HG02588 (cell line): ENCODE data around the gene AGA.

ENCODE experiments used
- ATAC-seq: cut with Tn5 transposase; IDR thresholded peaks from one replicate; pipeline ENCODE4 v1.9.1; 2021; ENCODE audit warnings: mild to moderate bottlenecking, moderate library complexity; ENCODE audit not compliant: unreplicated experiment

The AGA gene

DNA sequence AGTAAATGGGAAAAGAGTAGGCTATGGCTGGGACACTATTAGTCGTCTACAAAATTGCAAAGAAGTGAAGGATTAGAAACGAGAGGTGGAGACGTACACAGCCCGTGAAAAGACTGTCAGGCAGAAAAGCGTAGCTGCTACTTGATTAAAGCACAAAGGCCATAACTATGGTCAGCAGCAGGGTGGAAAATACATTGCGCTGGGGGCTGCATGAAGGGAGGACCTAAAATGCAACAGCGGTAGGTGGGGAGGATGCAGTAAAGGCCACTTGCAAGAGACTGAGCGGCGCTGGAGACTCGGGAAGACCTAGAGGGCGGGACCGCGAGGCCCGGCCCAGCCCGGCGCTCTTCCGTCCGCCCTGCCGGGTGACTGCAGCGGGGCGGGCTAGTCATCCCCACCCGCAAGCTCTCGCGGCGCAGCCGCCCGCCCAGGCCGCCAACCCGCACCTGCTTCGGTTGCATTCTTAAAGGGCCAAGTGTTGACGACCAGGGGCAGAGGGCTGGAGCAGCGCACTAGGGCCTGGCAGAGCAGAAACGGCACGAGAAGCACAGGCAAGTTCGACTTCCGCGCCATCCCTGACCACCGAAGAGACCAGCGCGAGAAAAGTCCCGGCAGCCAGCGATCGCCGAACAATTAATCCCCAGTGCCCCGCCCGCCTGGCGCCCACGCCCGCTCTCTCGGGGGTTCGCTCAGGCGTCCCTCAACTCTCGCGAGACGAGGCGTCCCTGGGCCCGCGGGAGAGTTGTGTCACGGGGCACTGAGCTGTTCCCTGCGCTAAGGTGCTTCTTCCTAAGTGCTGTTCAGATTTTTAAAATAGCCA, at the start of gene AGA:
Gene AGA (minus strand): TSS at position 635 of the 820 bp plus-strand sequence. CDS start 62 bp downstream, at position 573.
- ATAC-seq, result peak; percentile 88

GRCh38 chr4:177492022-177492421, 49.8 kb upstream of the AGA start:
- ATAC-seq, result no peak

DNA sequence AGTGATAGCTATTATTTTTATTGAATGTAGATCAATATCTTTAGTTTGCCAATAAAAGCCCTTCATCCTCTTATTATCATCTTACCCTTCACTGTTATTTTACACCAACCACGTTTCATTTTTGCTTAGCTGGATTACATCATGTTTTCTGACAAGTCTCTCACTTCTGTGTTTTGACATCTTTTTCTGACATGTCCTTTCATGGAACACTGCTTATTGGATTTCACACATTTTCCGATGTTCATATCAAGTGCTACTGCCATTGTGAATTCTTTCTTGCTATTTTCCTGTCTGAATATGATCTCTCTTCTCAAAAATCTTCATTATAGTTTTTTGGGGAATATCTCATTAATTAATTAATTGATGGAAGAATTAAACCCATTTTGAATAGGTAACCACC, 48.5 kb upstream of the AGA start:
- ATAC-seq, result no peak

GRCh38 chr4:177489471-177490246, 47.4 kb upstream of the AGA start:
- ATAC-seq, result no peak

- no peak for ATAC-seq
Observed at GRCh38 chr4:177487977-177488376, 45.7 kb upstream of the AGA start.

DNA sequence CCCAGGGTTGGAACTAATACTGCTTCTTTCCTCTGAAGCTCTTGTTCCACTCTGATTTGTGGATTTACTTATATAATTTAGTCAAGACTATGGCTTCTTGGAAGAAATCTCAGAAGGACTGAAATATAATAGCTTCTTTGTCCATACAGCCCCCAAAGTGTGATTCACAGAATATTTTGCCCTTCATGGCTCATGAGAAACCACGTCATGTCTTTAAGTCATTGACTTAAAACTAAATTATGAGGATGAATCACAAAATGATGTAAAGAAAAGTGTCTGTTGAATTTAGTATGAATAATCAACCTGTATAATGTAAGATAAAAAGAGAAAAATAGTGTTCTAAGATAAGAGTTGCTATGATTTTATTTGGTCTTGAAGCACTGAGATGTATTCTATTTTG, 43.3 kb upstream of the AGA start:
- ATAC-seq, result no peak

- ATAC-seq, result no peak
Observed at GRCh38 chr4:177484613-177485021, 42.4 kb upstream of the AGA start.

DNA sequence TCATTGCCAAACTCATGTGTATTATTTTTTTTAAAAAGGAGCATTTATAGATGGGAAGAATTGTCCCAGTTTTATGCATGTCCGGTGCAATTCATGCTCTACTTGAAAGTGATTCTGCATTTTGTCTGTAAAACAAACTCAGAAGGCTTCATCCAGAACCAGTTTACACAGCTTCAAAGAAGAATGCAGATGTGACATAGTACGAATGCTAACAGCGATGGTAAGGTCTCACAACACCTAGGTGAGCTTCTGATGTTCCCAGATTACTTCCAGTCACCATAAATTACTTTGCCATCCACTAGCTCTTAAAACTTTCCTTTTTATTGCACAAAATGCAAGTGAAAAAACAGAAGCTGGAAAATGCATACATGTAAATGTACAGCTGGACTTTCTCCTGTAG, 41.5 kb upstream of the AGA start:
- no peak for ATAC-seq

DNA sequence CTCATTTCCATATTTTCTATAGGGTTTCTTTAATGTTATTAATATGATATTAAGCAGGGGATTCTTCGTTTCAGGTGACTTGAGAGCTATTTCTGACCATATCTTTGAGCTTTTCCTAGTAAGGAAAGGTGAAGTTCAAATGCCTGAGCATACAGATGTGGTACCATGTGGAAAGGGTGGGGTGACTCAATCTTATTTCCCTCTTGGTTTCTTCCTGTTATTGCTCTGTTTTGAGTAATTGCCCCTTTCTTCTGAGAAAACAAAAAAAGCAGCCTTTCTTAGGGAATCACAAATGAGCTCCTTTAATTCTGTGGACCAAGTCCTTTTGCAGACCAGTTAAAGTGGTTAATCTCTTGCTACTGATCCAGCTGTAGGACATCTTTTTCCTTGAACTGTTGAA, 41.0 kb upstream of the AGA start:
- ATAC-seq, result no peak

DNA sequence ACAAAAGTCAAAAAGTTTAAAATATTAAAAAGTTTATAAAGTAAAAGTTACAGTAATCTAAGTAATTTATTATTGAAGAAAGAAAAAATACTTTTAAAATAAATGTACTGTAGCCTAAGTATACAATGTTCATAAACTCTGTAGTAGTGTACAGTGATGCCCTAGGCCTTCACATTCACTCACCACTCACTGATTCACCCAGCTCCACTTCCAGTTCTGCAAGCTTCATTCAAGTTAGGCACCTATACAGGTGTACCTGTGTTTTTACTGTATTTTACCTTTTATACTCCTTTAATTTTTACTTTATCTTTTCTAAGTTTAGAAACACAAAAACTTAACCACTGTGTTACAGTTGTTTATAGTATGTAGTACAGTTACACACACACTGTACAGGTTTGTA, 40.1 kb upstream of the AGA start:
- ATAC-seq, result no peak

DNA sequence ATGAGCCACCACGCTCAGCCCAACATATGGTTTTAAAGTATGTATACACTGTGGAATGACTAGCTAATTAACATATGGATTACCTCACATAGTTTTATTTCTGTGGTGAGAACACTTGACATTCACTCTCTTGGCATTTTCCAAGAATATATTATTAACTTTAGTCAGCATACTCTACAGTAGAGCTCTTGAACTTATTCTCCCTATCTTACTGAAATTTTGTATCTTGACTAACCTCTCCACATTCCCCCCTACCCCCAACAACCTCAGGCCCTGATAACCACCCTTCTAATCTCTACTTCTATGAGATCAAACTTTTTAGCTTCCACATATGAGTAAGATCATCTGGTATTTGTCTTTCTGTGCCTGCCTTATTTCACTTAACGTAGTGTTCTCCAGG, 38.6 kb upstream of the AGA start:
- no peak for ATAC-seq

DNA sequence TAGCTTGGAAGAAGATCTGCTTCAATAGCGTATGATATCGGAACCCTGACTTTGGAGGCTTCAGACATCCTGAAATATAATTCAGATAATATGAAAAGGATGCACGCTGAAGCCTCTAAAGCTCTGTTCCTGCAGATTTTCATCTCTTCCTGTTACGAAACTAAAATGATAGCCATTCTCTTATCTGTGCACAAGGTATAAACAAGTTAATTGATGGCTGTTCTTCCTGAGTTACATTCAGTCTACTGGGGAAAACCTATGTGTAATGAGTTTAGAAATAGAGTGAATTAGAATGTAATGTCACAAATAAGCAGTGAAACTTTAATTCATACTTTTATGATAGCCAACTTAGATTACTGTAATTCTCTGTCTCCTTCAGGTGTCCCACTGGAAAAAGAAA, 36.8 kb upstream of the AGA start:
- ATAC-seq, result no peak

DNA sequence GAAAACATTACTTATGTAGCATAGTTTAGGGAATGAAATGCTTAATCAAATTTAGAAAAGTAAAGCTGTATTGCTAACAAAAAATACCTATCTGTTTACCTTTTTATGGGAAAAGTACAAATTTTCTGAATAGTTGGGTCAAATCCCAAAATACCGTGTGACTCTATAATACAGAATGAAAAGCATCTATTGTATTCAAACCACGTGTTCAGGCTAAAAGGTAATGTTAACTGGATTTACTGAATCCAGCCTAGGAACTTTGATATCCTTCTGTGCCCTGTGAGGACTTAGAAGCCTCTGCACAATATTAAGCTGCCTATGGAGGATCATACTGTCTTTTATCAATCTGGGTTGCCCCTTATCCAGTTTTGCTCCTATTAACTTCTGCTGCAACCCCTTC, 36.3 kb upstream of the AGA start:
- ATAC-seq, result no peak

DNA sequence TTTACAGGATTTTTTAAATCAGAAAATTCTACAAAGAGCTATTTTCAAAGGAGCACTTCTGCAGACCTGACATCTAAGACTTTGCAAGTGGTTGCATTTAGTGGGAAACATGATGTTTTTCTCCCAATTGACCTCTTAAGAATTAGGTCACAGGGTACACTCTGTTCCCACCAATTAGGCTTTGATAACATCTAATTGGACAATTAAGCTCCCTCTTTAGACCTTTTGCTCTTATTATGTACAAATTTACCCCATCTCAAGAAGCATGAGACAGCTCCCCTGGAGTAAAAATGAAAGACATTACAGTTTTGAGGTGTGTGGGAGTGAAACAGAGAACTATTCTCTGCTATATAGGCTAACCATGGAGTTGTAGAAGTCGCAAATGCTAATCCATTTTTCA, 31.8 kb upstream of the AGA start:
- ATAC-seq, result no peak

DNA sequence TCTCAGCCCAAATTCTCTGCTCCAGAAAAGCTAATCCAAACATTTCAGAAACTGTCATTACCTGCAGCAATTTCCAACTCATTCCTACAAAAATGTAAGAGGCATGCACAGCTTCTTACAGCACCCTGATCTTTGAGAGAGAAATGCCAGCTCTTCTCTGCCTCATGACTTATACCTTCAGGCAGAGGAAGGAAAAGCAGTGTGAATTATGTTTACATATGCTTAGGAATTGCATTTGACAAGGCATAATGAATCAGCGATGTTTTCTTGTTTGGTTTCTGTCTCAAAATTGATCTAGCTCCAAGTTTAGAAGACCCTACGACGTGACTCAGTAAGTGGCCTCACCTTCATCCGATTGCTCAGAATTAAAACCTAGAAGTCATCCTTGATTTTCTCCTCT, 21.8 kb upstream of the AGA start:
- no peak for ATAC-seq

DNA sequence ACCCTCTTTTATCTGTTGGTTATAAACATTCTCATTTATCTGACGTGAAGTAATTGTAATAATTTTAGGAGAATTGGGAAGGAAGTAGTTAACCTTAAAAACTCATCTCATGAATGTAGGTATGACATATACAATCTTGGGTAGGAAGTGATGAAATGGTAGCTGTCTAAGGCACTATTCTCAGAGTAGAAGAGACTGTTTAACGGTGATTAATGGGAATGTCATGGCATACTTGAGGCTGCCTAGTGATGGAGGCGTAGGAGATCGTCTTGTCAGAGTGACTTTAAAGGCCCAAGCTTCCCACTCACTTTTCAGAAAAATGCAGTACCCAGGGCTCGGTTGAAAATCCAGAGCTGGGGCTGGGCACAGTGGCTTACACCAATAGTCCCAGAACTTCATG, 19.4 kb upstream of the AGA start:
- no peak for ATAC-seq

- no peak for ATAC-seq
Observed at GRCh38 chr4:177460460-177460859, 18.2 kb upstream of the AGA start.

GRCh38 chr4:177455561-177455970, 13.3 kb upstream of the AGA start:
- no peak for ATAC-seq

- no peak for ATAC-seq
Observed at GRCh38 chr4:177453116-177453515, 10.9 kb upstream of the AGA start.

DNA sequence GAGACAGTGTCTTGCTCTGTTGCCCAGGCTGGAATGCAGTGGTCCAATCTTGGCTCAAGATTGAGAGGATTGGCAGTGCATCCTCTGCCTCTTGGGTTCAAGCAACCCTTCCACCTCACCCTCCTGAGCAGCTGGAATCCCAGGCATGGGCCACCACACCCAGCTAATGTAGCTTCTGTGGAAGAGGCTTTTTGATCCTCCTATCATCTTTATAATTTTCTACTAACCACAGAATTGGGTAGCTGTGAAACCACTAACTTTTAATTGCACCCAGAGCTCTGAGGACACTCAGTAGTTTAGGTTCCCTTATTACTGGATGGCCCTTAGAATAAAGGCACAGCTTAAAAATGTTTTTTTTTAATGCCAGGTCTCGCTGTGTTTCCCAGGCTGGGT, 8.9 kb upstream of the AGA start:
- no peak for ATAC-seq

DNA sequence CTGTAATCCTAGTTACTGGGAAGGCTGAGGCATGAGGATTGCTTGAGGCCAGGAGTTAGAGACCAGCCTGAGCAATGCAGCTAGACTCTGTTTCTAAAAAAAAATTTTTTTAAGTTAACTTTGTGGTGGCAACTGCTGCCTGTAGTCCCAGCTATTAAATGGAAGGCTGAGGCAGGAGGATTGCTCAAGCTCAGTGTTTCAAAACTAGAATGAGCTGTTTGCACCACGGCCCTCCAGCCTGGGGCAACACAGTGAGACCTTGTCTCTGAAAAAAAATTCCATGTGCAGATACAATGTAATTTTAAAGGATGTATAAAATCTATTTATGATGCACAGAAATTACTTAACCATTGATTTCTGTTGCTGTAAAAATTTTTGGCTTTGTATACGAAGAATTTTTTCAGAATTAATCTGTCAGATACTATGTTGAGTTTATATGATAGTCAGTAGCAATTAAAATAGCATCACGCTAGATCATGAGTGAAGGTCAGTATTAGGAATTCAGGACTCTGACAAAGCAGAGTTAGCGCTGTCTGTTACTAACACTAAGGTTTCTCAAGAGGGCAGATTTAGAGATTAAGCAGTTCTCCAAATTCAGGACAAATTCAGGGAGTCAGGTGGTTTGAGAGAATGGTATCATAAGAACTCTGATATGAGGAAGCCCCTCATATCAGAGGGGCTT, 8.3 kb upstream of the AGA start:
- ATAC-seq, result no peak

DNA sequence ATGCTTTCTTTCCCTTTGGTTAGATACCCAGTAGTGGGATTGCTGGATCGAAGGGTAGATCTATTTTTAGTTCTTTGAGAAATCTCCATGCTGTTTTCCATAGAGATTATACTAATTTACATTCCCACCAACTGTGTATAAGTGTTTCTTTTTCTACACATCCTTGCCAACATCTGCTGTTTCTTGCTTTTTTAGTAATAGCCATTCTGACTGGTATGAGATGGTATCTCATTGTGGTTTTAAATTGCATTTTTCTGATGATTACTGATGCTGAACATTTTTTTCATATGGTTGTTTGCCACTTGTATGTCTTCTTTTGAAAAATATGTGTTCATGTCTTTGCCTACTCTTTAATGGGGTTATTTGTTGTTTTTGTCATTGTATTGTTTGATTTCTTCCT, 6.6 kb upstream of the AGA start:
- ATAC-seq, result no peak
